ENCODE data around the gene PGBD5. TPM values are rescaled to one million over a fixed set of nuclear protein-coding genes. Genes with fewer than 3 reads are reported as not detected.

PGBD5 gene
- polyA plus RNA-seq, 1 of the 3 experiments (the other 2 are of a cell fraction), result 0.15 TPM

DNA sequence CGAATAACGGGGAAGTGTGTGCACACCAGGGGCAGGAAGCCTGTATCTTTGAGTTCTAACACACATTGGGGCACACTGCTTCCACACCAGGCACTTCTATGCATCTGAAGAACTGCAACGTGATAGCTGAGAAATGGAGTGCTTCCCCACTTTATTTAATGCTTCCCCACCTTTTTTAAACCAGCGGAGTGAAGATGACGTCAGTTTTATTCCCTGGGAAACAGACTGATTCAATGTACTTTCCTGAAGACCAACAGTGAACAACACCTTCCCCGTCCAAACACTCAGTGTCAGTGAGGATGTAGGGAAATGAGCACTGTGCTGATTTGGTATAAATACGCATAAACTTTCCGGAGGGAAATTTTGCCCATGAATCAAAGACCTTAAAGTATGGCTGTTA, 87.1 kb downstream of the PGBD5 start:
- Histone ChIP-seq H3K27me3 (ENCODE audit: insufficient read depth) (no peaks in the 10 kb centered on the region), H3K4me3 (ENCODE audit: low read depth in 2 of 2, low read length in 1 of 2) (no peak overlapping the region), H2AFZ (ENCODE audit: low read depth) (no peak overlapping the region), H3F3A (replicated peaks; ENCODE audit: insufficient read depth) (no peaks in the 10 kb centered on the region), H3K36me3 (replicated peaks in 1 of 2; ENCODE audit: control insufficient read depth in 1 of 2, insufficient read depth in 2 of 2, low read length in 1 of 2) (no peaks in the 10 kb centered on the region), H3K9me2 (no peaks in the 10 kb centered on the region), H3K4me2 (no peak overlapping the region), H3K27ac (ENCODE audit: low read depth in 2 of 2, low read length in 1 of 2) (no peak overlapping the region), H3K4me1 (ENCODE audit: control insufficient read depth in 1 of 2, insufficient read depth in 2 of 2, low read depth in 1 of 2, low read length in 1 of 2) (no peaks in the 10 kb centered on the region), H3K9ac (no peak overlapping the region), H3K79me2 (ENCODE audit: insufficient read depth) (no peaks in the 10 kb centered on the region), H4K20me1 (ENCODE audit: insufficient read depth) (no peaks in the 10 kb centered on the region), H3K9me3 (no peaks in the 10 kb centered on the region)
- CTCF ChIA-PET, result no interaction called here
- no peak for TF ChIP-seq SMC3 (IDR thresholded peaks at IDR 0.05; ENCODE audit: low read depth, low read length)
- no peak for TF ChIP-seq NFIC (IDR thresholded peaks at IDR 0.05; ENCODE audit: borderline replicate concordance)
- POLR2A ChIA-PET, result no interaction called here
- WGBS (ENCODE audit: low lambda C conversion rate), result 66% methylated on average over 8 of the region's 8 CpGs
- DNase-seq, result no peak

DNA sequence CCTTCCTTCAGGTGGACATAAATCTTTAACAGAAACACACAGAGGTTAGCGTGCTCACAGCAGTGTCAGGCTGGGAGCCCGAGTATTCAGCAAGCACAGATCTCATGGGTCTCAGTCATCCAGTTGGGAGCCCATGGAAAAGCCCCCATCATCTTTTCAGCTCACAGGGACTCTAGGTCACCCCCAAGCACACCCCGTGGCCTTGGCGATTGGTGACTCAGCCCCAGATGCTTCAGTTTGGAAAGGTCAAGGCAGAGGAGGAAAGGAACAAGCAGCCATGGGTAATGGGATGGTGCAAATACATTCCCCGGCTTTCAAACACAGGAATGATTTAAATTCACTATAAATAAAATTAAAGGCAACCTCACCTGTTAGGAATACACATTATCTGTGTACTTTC, 88.9 kb downstream of the PGBD5 start:
- Histone ChIP-seq H3K4me1 (ENCODE audit: control insufficient read depth in 1 of 2, insufficient read depth in 2 of 2, low read depth in 1 of 2, low read length in 1 of 2) (no peaks in the 10 kb centered on the region), H3K4me2 (no peak overlapping the region), H3K4me3 (ENCODE audit: low read depth in 2 of 2, low read length in 1 of 2) (no peak overlapping the region), H4K20me1 (ENCODE audit: insufficient read depth) (no peaks in the 10 kb centered on the region), H3K79me2 (ENCODE audit: insufficient read depth) (no peaks in the 10 kb centered on the region), H2AFZ (ENCODE audit: low read depth) (no peak overlapping the region), H3K9me3 (no peaks in the 10 kb centered on the region), H3K9me2 (no peaks in the 10 kb centered on the region), H3K9ac (no peak overlapping the region), H3K36me3 (replicated peaks in 1 of 2; ENCODE audit: control insufficient read depth in 1 of 2, insufficient read depth in 2 of 2, low read length in 1 of 2) (no peaks in the 10 kb centered on the region), H3F3A (replicated peaks; ENCODE audit: insufficient read depth) (no peaks in the 10 kb centered on the region), H3K27ac (ENCODE audit: low read depth in 2 of 2, low read length in 1 of 2) (no peak overlapping the region), H3K27me3 (ENCODE audit: insufficient read depth) (no peaks in the 10 kb centered on the region)
- ChIA-PET CTCF (interaction anchor here (0.6 kb wide), 1 partner anchor 618 kb away, joined by 3 read pairs; no protein-coding TSS in a partner anchor), POLR2A (no interaction called here)
- WGBS (ENCODE audit: low lambda C conversion rate), result 53% methylated on average over 3 of the region's 5 CpGs
- no peak for TF ChIP-seq NFIC (IDR thresholded peaks at IDR 0.05; ENCODE audit: borderline replicate concordance)
- no peak for TF ChIP-seq TEAD4 (IDR thresholded peaks at IDR 0.05; ENCODE audit: borderline replicate concordance, insufficient read depth)
- TF ChIP-seq, protein P1, sequence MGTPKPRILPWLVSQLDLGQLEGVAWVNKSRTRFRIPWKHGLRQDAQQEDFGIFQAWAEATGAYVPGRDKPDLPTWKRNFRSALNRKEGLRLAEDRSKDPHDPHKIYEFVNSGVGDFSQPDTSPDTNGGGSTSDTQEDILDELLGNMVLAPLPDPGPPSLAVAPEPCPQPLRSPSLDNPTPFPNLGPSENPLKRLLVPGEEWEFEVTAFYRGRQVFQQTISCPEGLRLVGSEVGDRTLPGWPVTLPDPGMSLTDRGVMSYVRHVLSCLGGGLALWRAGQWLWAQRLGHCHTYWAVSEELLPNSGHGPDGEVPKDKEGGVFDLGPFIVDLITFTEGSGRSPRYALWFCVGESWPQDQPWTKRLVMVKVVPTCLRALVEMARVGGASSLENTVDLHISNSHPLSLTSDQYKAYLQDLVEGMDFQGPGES (IDR thresholded peaks at IDR 0.05; ENCODE audit: low read depth, low read length), result no peak
- TF ChIP-seq POLR2AphosphoS5 (IDR thresholded peaks at IDR 0.05; ENCODE audit: low read depth, low read length), result no peak
- no peak for TF ChIP-seq GATA2 (CRISPR knock-in tag; IDR thresholded peaks at IDR 0.05)
- TF ChIP-seq SMC3 (IDR thresholded peaks at IDR 0.05; ENCODE audit: low read depth, low read length), result no peak
- no peak for TF ChIP-seq JUND (IDR thresholded peaks at IDR 0.05)
- TF ChIP-seq, protein P2, sequence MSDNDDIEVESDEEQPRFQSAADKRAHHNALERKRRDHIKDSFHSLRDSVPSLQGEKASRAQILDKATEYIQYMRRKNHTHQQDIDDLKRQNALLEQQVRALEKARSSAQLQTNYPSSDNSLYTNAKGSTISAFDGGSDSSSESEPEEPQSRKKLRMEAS (IDR thresholded peaks at IDR 0.05; ENCODE audit: low read depth), result no peak
- no peak for TF ChIP-seq EP300 (IDR thresholded peaks at IDR 0.05; ENCODE audit: borderline replicate concordance in 1 of 2, low read depth in 1 of 2, low read length in 1 of 2)
- TF ChIP-seq, protein P3, sequence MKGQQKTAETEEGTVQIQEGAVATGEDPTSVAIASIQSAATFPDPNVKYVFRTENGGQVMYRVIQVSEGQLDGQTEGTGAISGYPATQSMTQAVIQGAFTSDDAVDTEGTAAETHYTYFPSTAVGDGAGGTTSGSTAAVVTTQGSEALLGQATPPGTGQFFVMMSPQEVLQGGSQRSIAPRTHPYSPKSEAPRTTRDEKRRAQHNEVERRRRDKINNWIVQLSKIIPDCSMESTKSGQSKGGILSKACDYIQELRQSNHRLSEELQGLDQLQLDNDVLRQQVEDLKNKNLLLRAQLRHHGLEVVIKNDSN (IDR thresholded peaks at IDR 0.05; ENCODE audit: borderline replicate concordance, low read depth), result no peak
- TF ChIP-seq MXI1 (IDR thresholded peaks at IDR 0.05; ENCODE audit: low read depth, low read length), result no peak
- TF ChIP-seq, protein P4, sequence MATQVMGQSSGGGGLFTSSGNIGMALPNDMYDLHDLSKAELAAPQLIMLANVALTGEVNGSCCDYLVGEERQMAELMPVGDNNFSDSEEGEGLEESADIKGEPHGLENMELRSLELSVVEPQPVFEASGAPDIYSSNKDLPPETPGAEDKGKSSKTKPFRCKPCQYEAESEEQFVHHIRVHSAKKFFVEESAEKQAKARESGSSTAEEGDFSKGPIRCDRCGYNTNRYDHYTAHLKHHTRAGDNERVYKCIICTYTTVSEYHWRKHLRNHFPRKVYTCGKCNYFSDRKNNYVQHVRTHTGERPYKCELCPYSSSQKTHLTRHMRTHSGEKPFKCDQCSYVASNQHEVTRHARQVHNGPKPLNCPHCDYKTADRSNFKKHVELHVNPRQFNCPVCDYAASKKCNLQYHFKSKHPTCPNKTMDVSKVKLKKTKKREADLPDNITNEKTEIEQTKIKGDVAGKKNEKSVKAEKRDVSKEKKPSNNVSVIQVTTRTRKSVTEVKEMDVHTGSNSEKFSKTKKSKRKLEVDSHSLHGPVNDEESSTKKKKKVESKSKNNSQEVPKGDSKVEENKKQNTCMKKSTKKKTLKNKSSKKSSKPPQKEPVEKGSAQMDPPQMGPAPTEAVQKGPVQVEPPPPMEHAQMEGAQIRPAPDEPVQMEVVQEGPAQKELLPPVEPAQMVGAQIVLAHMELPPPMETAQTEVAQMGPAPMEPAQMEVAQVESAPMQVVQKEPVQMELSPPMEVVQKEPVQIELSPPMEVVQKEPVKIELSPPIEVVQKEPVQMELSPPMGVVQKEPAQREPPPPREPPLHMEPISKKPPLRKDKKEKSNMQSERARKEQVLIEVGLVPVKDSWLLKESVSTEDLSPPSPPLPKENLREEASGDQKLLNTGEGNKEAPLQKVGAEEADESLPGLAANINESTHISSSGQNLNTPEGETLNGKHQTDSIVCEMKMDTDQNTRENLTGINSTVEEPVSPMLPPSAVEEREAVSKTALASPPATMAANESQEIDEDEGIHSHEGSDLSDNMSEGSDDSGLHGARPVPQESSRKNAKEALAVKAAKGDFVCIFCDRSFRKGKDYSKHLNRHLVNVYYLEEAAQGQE (IDR thresholded peaks at IDR 0.05; ENCODE audit: low read depth, low read length), result no peak
- DNase-seq, result no peak

All from SK-N-SH (cell line).